ENCODE results near the gene CATSPERD. TPM values are rescaled to one million over a fixed set of nuclear protein-coding genes. Genes with fewer than 3 reads are reported as not detected.

CATSPERD gene
- polyA plus RNA-seq, 1 donor (not counting 4 experiments of a cell fraction or from before 2014, with no cell fraction given): not detected

DNA sequence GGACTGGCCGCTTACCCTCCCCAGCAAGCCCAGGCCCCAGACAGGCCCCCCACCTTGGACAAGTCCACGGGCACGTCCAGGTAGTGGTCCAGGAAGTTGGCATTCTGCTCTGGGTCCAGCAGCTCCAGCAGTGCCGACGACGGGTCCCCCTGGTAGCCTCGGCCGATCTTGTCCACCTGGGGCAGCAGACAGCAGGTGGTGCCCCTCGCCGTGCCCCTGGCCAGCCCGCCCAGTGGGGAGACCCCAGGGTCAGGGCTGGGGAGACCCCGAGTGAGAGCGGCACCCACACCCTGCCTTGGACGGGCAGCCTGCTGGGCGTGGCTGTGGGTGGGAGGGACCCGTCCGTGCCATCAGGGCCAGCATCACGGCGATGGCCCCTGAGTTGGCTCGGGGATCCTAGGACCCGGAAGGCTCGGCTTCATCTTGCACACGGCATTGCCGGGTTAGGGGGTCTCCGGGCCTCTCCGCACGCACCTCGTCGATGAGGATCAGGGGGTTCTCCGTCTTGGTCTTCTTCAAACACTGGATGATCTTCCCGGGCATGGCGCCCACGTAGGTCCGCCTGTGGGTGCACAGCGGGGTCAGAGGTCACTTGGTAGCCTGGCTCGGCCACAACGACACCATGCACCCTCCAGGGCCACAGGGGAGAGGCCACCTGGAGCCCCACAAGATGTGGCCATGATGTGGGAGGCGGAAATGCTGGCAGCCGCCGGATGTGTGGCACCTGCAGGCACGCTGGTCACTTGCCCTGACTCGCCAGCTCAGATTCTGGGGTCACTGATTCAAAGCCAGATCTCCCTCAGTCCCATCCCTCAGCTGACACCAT lies 24.0 kb upstream of the CATSPERD start:
- H3K36me3 ChIP-seq (ENCODE audit: control insufficient read depth in 2 of 2, extremely low read depth in 1 of 2, insufficient read depth in 2 of 2, low read length in 2 of 2): peaks cover 16 to 60% of the 10 kb centered on the region in 2 experiments
- dilution Hi-C loops (cut with MboI; ENCODE audit: extremely low pct_ligation_motif_present, low sequenced_read_pairs): no loop called here

GRCh38 chr19:5697022-5697889 lies 23.2 kb upstream of the CATSPERD start:
- H3K4me3 ChIP-seq (ENCODE audit: control insufficient read depth in 2 of 3, extremely low read depth in 1 of 3, insufficient read depth in 2 of 3, low read depth in 1 of 3, low read length in 3 of 3): no peak overlapping the region
- no peak overlapping the region for H3K27ac ChIP-seq (ENCODE audit: control insufficient read depth, insufficient read depth, low read length)
- no peak for TF ChIP-seq EZH2 (IDR thresholded peaks at IDR 0.05; ENCODE audit: low read length)
- TF ChIP-seq CTCF (optimal IDR thresholded peaks at IDR 0.05 in 1 of 3, IDR thresholded peaks at IDR 0.05 in 1 of 3, conservative IDR thresholded peaks at IDR 0.05 in 1 of 3; ENCODE audit: extremely low read depth in 1 of 3, insufficient read depth in 2 of 3, low read length in 3 of 3): no peak
- H3K9me3 ChIP-seq (ENCODE audit: control insufficient read depth, low read depth, low read length): no peaks in the 10 kb centered on the region
- no peak overlapping the region for H3K4me2 ChIP-seq (ENCODE audit: control insufficient read depth, extremely low read depth, insufficient read depth, low read depth, low read length)
- peaks cover 32% of the 10 kb centered on the region for H4K20me1 ChIP-seq (ENCODE audit: control insufficient read depth, extremely low read depth, insufficient read depth, low read length)
- H3K9me1 ChIP-seq (ENCODE audit: control insufficient read depth, extremely low read depth, insufficient read depth, low read length): no peaks in the 10 kb centered on the region
- H3K79me2 ChIP-seq (ENCODE audit: control insufficient read depth, insufficient read depth, low read length): peaks cover 30% of the 10 kb centered on the region
- H2AFZ ChIP-seq (ENCODE audit: control insufficient read depth, low read length): no peak overlapping the region
- H3K9ac ChIP-seq (ENCODE audit: control insufficient read depth, extremely low read depth, insufficient read depth, low read length): no peak overlapping the region
- dilution Hi-C loops (cut with MboI; ENCODE audit: extremely low pct_ligation_motif_present, low sequenced_read_pairs): no loop called here
- H3K27me3 ChIP-seq (ENCODE audit: control insufficient read depth, extremely low read depth, insufficient read depth, low read length): no peaks in the 10 kb centered on the region
- H3K4me1 ChIP-seq (ENCODE audit: control insufficient read depth, extremely low read depth, insufficient read depth, low read length): peaks cover 2% of the 10 kb centered on the region
- no peak for DNase-seq (ENCODE audit: low read depth, low spot score)
- H3K36me3 ChIP-seq (ENCODE audit: control insufficient read depth in 2 of 2, extremely low read depth in 1 of 2, insufficient read depth in 2 of 2, low read length in 2 of 2): peaks cover 12 to 54% of the 10 kb centered on the region in 2 experiments
- FAIRE-seq: no peak

More for the DNA sequence above, 24.0 kb upstream of the CATSPERD start:
- Histone ChIP-seq H3K4me1 (ENCODE audit: control insufficient read depth, extremely low read depth, insufficient read depth, low read length) (peaks cover 7% of the 10 kb centered on the region), H3K9ac (ENCODE audit: control insufficient read depth, extremely low read depth, insufficient read depth, low read length) (no peak overlapping the region), H2AFZ (ENCODE audit: control insufficient read depth, low read length) (no peak overlapping the region), H3K79me2 (ENCODE audit: control insufficient read depth, insufficient read depth, low read length) (peaks cover 39% of the 10 kb centered on the region), H3K4me2 (ENCODE audit: control insufficient read depth, extremely low read depth, insufficient read depth, low read depth, low read length) (no peak overlapping the region), H3K27me3 (ENCODE audit: control insufficient read depth, extremely low read depth, insufficient read depth, low read length) (no peaks in the 10 kb centered on the region), H3K27ac (ENCODE audit: control insufficient read depth, insufficient read depth, low read length) (no peak overlapping the region), H3K4me3 (ENCODE audit: control insufficient read depth in 2 of 3, extremely low read depth in 1 of 3, insufficient read depth in 2 of 3, low read depth in 1 of 3, low read length in 3 of 3) (no peak overlapping the region), H3K9me1 (ENCODE audit: control insufficient read depth, extremely low read depth, insufficient read depth, low read length) (no peaks in the 10 kb centered on the region), H4K20me1 (ENCODE audit: control insufficient read depth, extremely low read depth, insufficient read depth, low read length) (peaks cover 41% of the 10 kb centered on the region), H3K9me3 (ENCODE audit: control insufficient read depth, low read depth, low read length) (no peaks in the 10 kb centered on the region)
- TF ChIP-seq EZH2 (IDR thresholded peaks at IDR 0.05; ENCODE audit: low read length) (no peak), CTCF (optimal IDR thresholded peaks at IDR 0.05 in 1 of 3, IDR thresholded peaks at IDR 0.05 in 1 of 3, conservative IDR thresholded peaks at IDR 0.05 in 1 of 3; ENCODE audit: extremely low read depth in 1 of 3, insufficient read depth in 2 of 3, low read length in 3 of 3) (no peak)
- DNase-seq (ENCODE audit: low read depth, low spot score) (no peak), FAIRE-seq (no peak)
